H1 (cell line): Measurements from ENCODE around the gene IL17RE. TPM values are rescaled to one million over a fixed set of nuclear protein-coding genes. Genes with fewer than 3 reads are reported as not detected.

Experiments used
- BCL11A ChIP-seq, 2 experiments: IDR thresholded peaks; one replicate each; pipeline ENCODE4 v1.6.1; 2011; ENCODE audit warnings: low read depth in 2 of 2, low read length in 2 of 2, mild to moderate bottlenecking in 2 of 2
- HDAC2 ChIP-seq, 2 experiments: fragments of 300-600 bp in 1 of 2; sonication (generic) in 1 of 2; IDR thresholded peaks; 2 replicates each; pipeline ENCODE4 v1.6.1; 2011 to 2012; ENCODE audit warnings: low read depth in 2 of 2, low read length in 2 of 2, mild to moderate bottlenecking in 2 of 2, moderate library complexity in 2 of 2, borderline replicate concordance in 1 of 2, inconsistent platforms in 1 of 2
- KDM1A ChIP-seq: fragments of 200-600, 300-600 bp; sonication (generic); IDR thresholded peaks from 2 replicates; pipeline ENCODE4 v1.7.1; 2016; ENCODE audit warnings: mild to moderate bottlenecking, low read length, borderline replicate concordance
- KDM4A ChIP-seq: IDR thresholded peaks from one replicate; pipeline ENCODE4 v1.7.1; 2012; ENCODE audit warnings: low read depth, mild to moderate bottlenecking, moderate library complexity, low read length, inconsistent platforms; ENCODE audit not compliant: severe bottlenecking
- SRF ChIP-seq: IDR thresholded peaks from 2 replicates; pipeline ENCODE4 v1.6.1; 2011; ENCODE audit warnings: mild to moderate bottlenecking, low read depth, low read length, moderate library complexity
- polyA plus RNA-seq, 7 experiments: library from polyadenylated mRNA; depleted of rRNA in 3 of 7; stranded (reverse) in 5 of 7; unstranded in 2 of 7; fragments of >200 nt in 5 of 7; fragments of 200-250 nt in 2 of 7; gene quantifications; 1 replicate in 5 of 7; 2 replicates in 1 of 7; 4 replicates in 1 of 7; pipeline versions ENCODE4 v1.2.1 to v1.2.3, GENCODE V29; 2011 to 2013; ENCODE audit warnings: missing spikeins in 2 of 7, mixed read lengths in 2 of 7
- total RNA-seq: library from RNA; stranded (reverse); fragmentation: NEBNext Ultra II Directional; extraction: Animal tissue kit (Norgen Biotek cat#: 25700); gene quantifications from 2 replicates; pipeline ENCODE4 v1.2.1, GENCODE V29; 2021
- TF ChIP-seq, protein P1 (sequence below): IDR thresholded peaks from 2 replicates; pipeline ENCODE4 v1.6.1; 2012; ENCODE audit warnings: inconsistent platforms
- TF ChIP-seq, protein P2 (sequence below): fragments of 300-600 bp; sonication (generic); IDR thresholded peaks from 2 replicates; pipeline ENCODE4 v1.7.1; 2012; ENCODE audit warnings: low read length, moderate library complexity, mild to moderate bottlenecking, inconsistent platforms; ENCODE audit not compliant: insufficient replicate concordance

IL17RE gene
- total and polyA plus RNA-seq, 2 of the 8 experiments (the other 6 are each of a cell fraction or from before 2014, with no cell fraction given), result 3.4 to 4.9 TPM

DNA sequence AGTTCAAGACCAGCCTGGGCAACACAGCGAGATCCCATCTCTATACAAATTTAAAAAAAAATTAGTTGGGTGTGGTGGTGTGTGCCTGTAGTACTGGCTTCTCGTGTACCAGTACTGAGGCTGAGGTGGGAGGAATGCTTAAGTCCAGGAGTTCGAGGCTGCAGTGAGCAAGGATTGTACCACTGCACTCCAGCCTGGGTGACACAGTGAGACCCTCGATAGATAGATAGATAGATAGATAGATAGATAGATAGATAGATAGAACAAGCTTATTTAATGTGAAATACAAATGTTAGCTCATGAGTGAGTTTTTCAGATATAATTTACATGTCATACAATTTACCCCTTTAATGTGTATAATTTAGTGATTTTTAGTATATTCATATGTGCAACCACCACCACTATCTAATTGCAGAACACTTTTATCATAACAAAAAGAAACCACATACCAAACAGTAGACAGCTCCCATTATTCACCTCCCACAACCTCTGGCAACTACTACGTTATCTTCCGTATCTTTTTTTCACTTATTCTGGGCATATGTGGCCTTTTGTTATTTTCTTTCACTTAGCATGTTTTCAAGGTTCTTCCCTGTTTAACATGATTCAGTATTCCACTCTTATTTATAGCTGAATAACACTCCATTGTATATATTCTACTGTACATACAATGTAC is 62.7 kb downstream of the IL17RE start (continued):
- TF ChIP-seq, protein P1, sequence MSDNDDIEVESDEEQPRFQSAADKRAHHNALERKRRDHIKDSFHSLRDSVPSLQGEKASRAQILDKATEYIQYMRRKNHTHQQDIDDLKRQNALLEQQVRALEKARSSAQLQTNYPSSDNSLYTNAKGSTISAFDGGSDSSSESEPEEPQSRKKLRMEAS, result no peak
- no peak for TF ChIP-seq SRF
- TF ChIP-seq HDAC2 (IDR thresholded peaks at IDR 0.05; ENCODE audit: borderline replicate concordance in 1 of 2, low read depth in 2 of 2, low read length in 2 of 2), result no peak
- no peak for TF ChIP-seq KDM1A
- TF ChIP-seq BCL11A (IDR thresholded peaks at IDR 0.05; ENCODE audit: low read depth in 2 of 2, low read length in 2 of 2), result no peak
- TF ChIP-seq, protein P2, sequence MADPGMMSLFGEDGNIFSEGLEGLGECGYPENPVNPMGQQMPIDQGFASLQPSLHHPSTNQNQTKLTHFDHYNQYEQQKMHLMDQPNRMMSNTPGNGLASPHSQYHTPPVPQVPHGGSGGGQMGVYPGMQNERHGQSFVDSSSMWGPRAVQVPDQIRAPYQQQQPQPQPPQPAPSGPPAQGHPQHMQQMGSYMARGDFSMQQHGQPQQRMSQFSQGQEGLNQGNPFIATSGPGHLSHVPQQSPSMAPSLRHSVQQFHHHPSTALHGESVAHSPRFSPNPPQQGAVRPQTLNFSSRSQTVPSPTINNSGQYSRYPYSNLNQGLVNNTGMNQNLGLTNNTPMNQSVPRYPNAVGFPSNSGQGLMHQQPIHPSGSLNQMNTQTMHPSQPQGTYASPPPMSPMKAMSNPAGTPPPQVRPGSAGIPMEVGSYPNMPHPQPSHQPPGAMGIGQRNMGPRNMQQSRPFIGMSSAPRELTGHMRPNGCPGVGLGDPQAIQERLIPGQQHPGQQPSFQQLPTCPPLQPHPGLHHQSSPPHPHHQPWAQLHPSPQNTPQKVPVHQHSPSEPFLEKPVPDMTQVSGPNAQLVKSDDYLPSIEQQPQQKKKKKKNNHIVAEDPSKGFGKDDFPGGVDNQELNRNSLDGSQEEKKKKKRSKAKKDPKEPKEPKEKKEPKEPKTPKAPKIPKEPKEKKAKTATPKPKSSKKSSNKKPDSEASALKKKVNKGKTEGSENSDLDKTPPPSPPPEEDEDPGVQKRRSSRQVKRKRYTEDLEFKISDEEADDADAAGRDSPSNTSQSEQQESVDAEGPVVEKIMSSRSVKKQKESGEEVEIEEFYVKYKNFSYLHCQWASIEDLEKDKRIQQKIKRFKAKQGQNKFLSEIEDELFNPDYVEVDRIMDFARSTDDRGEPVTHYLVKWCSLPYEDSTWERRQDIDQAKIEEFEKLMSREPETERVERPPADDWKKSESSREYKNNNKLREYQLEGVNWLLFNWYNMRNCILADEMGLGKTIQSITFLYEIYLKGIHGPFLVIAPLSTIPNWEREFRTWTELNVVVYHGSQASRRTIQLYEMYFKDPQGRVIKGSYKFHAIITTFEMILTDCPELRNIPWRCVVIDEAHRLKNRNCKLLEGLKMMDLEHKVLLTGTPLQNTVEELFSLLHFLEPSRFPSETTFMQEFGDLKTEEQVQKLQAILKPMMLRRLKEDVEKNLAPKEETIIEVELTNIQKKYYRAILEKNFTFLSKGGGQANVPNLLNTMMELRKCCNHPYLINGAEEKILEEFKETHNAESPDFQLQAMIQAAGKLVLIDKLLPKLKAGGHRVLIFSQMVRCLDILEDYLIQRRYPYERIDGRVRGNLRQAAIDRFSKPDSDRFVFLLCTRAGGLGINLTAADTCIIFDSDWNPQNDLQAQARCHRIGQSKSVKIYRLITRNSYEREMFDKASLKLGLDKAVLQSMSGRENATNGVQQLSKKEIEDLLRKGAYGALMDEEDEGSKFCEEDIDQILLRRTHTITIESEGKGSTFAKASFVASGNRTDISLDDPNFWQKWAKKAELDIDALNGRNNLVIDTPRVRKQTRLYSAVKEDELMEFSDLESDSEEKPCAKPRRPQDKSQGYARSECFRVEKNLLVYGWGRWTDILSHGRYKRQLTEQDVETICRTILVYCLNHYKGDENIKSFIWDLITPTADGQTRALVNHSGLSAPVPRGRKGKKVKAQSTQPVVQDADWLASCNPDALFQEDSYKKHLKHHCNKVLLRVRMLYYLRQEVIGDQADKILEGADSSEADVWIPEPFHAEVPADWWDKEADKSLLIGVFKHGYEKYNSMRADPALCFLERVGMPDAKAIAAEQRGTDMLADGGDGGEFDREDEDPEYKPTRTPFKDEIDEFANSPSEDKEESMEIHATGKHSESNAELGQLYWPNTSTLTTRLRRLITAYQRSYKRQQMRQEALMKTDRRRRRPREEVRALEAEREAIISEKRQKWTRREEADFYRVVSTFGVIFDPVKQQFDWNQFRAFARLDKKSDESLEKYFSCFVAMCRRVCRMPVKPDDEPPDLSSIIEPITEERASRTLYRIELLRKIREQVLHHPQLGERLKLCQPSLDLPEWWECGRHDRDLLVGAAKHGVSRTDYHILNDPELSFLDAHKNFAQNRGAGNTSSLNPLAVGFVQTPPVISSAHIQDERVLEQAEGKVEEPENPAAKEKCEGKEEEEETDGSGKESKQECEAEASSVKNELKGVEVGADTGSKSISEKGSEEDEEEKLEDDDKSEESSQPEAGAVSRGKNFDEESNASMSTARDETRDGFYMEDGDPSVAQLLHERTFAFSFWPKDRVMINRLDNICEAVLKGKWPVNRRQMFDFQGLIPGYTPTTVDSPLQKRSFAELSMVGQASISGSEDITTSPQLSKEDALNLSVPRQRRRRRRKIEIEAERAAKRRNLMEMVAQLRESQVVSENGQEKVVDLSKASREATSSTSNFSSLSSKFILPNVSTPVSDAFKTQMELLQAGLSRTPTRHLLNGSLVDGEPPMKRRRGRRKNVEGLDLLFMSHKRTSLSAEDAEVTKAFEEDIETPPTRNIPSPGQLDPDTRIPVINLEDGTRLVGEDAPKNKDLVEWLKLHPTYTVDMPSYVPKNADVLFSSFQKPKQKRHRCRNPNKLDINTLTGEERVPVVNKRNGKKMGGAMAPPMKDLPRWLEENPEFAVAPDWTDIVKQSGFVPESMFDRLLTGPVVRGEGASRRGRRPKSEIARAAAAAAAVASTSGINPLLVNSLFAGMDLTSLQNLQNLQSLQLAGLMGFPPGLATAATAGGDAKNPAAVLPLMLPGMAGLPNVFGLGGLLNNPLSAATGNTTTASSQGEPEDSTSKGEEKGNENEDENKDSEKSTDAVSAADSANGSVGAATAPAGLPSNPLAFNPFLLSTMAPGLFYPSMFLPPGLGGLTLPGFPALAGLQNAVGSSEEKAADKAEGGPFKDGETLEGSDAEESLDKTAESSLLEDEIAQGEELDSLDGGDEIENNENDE, result no peak
- no peak for TF ChIP-seq KDM4A
